Measurements from ENCODE around the gene MCAT.

GRCh38 chr22:43171607-43172006 lies 28.4 kb upstream of the MCAT start:
- no peak for TF ChIP-seq EZH2 (IDR thresholded peaks at IDR 0.05)
- TF ChIP-seq, protein P1, sequence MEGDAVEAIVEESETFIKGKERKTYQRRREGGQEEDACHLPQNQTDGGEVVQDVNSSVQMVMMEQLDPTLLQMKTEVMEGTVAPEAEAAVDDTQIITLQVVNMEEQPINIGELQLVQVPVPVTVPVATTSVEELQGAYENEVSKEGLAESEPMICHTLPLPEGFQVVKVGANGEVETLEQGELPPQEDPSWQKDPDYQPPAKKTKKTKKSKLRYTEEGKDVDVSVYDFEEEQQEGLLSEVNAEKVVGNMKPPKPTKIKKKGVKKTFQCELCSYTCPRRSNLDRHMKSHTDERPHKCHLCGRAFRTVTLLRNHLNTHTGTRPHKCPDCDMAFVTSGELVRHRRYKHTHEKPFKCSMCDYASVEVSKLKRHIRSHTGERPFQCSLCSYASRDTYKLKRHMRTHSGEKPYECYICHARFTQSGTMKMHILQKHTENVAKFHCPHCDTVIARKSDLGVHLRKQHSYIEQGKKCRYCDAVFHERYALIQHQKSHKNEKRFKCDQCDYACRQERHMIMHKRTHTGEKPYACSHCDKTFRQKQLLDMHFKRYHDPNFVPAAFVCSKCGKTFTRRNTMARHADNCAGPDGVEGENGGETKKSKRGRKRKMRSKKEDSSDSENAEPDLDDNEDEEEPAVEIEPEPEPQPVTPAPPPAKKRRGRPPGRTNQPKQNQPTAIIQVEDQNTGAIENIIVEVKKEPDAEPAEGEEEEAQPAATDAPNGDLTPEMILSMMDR (IDR thresholded peaks at IDR 0.05): no peak
- no peak for TF ChIP-seq EZH2phosphoT487 (IDR thresholded peaks at IDR 0.05)
